Inferior parietal cortex (tissue), 1 donor: Measurements from ENCODE around the gene TMUB2.
A peak's percentile ranks its signal among the peaks of the same experiment; 100 is the strongest.
"Not testable (repeated sequence)": the region's sequence is repeated elsewhere in the genome, so short reads cannot be mapped to it uniquely, and the experiment has no call there.

Source experiments
- DNase-seq: peaks from one replicate; pipeline ENCODE4 v3.0.0-alpha.2; 2016; ENCODE audit errors: extremely low spot score

The TMUB2 gene

GRCh38 chr17:44219108-44219615, 32.4 kb downstream of the TMUB2 start:
- DNase-seq, result no peak

GRCh38 chr17:44219616-44220212, 32.9 kb downstream of the TMUB2 start, which contains the start of gene UBTF:
UBTF (minus strand) TSS chr17:44219675; CDS start chr17:44218229, 1,446 bp downstream.
- DNase-seq, result no peak

- DNase-seq, result no peak
Observed at GRCh38 chr17:44220213-44221083, 33.7 kb downstream of the TMUB2 start.

- peak; percentile 78 for DNase-seq
Observed at GRCh38 chr17:44221084-44221861, 34.5 kb downstream of the TMUB2 start.

GRCh38 chr17:44221862-44222111, 35.0 kb downstream of the TMUB2 start:
- DNase-seq, result no peak

- DNase-seq, result peak; percentile 81
Observed at GRCh38 chr17:44222112-44222869, 35.5 kb downstream of the TMUB2 start.

- no peak for DNase-seq
Observed at GRCh38 chr17:44223541-44224071, 36.8 kb downstream of the TMUB2 start.

- no peak for DNase-seq
Observed at GRCh38 chr17:44229090-44229489, 42.3 kb downstream of the TMUB2 start.

- no peak for DNase-seq
Observed at GRCh38 chr17:44230140-44230539, 43.4 kb downstream of the TMUB2 start.

- DNase-seq, result no peak
Observed at GRCh38 chr17:44232061-44232460, 45.3 kb downstream of the TMUB2 start.

- no peak for DNase-seq
Observed at GRCh38 chr17:44233582-44233981, 46.8 kb downstream of the TMUB2 start.

GRCh38 chr17:44235583-44235936, 48.8 kb downstream of the TMUB2 start:
- DNase-seq, result no peak

GRCh38 chr17:44236444-44236991, 49.7 kb downstream of the TMUB2 start:
- DNase-seq, result no peak

- not testable (repeated sequence) for DNase-seq
Observed at GRCh38 chr17:44237886-44238285, 51.1 kb downstream of the TMUB2 start.

- DNase-seq, result no peak
Observed at GRCh38 chr17:44241106-44241624, 54.4 kb downstream of the TMUB2 start.
